Gastrocnemius medialis (tissue), 4 donors: Measurements from ENCODE around the gene KLK5. TPM values are rescaled to one million over a fixed set of nuclear protein-coding genes. Genes with fewer than 3 reads are reported as not detected.

Source experiments
- ATAC-seq, 2 donors: fragments of 150-250 bp; one replicate each; pipeline ENCODE4 v1.9.1; 2016
- DNase-seq, 2 donors: peaks; one replicate each; pipeline ENCODE4 v3.0.0-alpha.2; 2019
- H3K27ac ChIP-seq, 4 donors: fragments of 200-600 bp; sonication (generic); 1 replicate in 1 of 4; 2 replicates in 3 of 4; pipeline ENCODE4 v1.5.1; 2016 to 2018; ENCODE audit warnings: mild to moderate bottlenecking in 2 of 4, moderate library complexity in 1 of 4
- H3K27me3 ChIP-seq, 3 donors: fragments of 200-600 bp; sonication (generic) in 2 of 3; 1 replicate in 1 of 3; 2 replicates in 2 of 3; pipeline versions ENCODE4 v1.5.1 to v1.6.0; 2016 to 2019; ENCODE audit warnings: mild to moderate bottlenecking in 1 of 3, moderate library complexity in 1 of 3
- H3K36me3 ChIP-seq, 2 donors: fragments of 200-600 bp; sonication (generic) in 1 of 2; one replicate each; pipeline ENCODE4 v1.5.1; 2017 to 2018
- H3K4me1 ChIP-seq, 2 donors: fragments of 200-600 bp; sonication (generic) in 1 of 2; one replicate each; pipeline ENCODE4 v1.5.1; 2016 to 2017; ENCODE audit warnings: mild to moderate bottlenecking in 2 of 2
- H3K4me3 ChIP-seq, 4 donors: fragments of 200-600 bp; sonication (generic) in 3 of 4; 1 replicate in 1 of 4; 2 replicates in 3 of 4; pipeline ENCODE4 v1.5.1; 2016 to 2019; ENCODE audit warnings: mild to moderate bottlenecking in 2 of 4
- H3K9me3 ChIP-seq, 3 donors: fragments of 200-600 bp; sonication (generic) in 2 of 3; 1 replicate in 1 of 3; 2 replicates in 2 of 3; pipeline ENCODE4 v1.5.1; 2016 to 2019
- POLR2A ChIP-seq, 2 donors: fragments of 450-650 bp; IDR thresholded peaks; one replicate each; pipeline ENCODE4 v1.6.1; 2017; ENCODE audit warnings: antibody characterized with exemption in 2 of 2, mild to moderate bottlenecking in 2 of 2, moderate library complexity in 2 of 2
- in situ Hi-C, 4 donors: fragments of 200-750 bp; cut with MboI; loops; one replicate each; pipeline versions ENCODE4 v1.15.0 to v1.8.0; 2017; ENCODE audit warnings: low sequenced_read_pairs in 4 of 4
- intact Hi-C: fragments of 100-400 bp; cut with DNase I; formaldehyde crosslinking; loops from one replicate; pipeline ENCODE4 v1.15.1; 2023; ENCODE audit warnings: low total_unique reads
- total RNA-seq, 4 donors: library from RNA; depleted of rRNA; stranded (reverse); fragments of >200 nt; gene quantifications; one replicate each; pipeline versions ENCODE4 v1.1.0 to v1.2.3, GENCODE V29; 2016
- TF ChIP-seq, protein P1 (sequence below), 5 experiments: fragments of 450-650 bp in 3 of 5; fragments of 200-600 bp in 2 of 5; sonication (generic) in 2 of 5; IDR thresholded peaks in 4 of 5; conservative IDR thresholded peaks in 1 of 5; 1 replicate in 4 of 5; 2 replicates in 1 of 5; pipeline ENCODE4 v1.5.1; 2016 to 2019; ENCODE audit warnings: antibody characterized with exemption in 5 of 5, mild to moderate bottlenecking in 3 of 5, moderate library complexity in 3 of 5

Gene KLK5
- total RNA-seq, 4 donors from 2014 or later, result not detected

DNA sequence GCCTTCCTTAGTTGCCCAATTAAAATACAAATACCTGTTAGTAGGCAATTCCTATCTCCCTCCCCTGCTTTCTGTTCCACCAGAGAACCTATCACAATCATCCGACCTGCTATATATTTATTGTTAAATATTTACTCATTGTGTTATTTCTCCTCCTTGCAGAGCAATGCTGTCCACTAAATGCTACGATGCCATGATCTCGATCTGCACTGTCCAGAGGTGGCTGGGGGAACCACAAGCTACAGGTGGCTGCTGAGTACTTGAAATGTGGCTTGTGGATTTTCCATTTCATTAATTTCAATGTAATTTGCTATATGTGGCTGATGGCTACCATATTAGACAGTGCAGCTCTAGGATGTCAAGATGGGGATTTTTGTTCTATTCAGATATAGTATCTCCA lies 11.4 kb upstream of the KLK5 start:
- H3K36me3 ChIP-seq, result no peaks in the 10 kb centered on the region
- ATAC-seq (no peak), DNase-seq (no peak)
- no peak overlapping the region for H3K4me3 ChIP-seq
- no peaks in the 10 kb centered on the region for H3K4me1 ChIP-seq
- no peak overlapping the region for H3K27ac ChIP-seq
- H3K27me3 ChIP-seq, result peaks cover 0 to 3% (median 0%) of the 10 kb centered on the region in 3 donors
- intact Hi-C loops, result no loop called here
- in situ Hi-C loops, result no loop called here
- no peak for TF ChIP-seq POLR2A (IDR thresholded peaks at IDR 0.05)
- TF ChIP-seq, protein P1, sequence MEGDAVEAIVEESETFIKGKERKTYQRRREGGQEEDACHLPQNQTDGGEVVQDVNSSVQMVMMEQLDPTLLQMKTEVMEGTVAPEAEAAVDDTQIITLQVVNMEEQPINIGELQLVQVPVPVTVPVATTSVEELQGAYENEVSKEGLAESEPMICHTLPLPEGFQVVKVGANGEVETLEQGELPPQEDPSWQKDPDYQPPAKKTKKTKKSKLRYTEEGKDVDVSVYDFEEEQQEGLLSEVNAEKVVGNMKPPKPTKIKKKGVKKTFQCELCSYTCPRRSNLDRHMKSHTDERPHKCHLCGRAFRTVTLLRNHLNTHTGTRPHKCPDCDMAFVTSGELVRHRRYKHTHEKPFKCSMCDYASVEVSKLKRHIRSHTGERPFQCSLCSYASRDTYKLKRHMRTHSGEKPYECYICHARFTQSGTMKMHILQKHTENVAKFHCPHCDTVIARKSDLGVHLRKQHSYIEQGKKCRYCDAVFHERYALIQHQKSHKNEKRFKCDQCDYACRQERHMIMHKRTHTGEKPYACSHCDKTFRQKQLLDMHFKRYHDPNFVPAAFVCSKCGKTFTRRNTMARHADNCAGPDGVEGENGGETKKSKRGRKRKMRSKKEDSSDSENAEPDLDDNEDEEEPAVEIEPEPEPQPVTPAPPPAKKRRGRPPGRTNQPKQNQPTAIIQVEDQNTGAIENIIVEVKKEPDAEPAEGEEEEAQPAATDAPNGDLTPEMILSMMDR (IDR thresholded peaks at IDR 0.05 in 4 of 5, conservative IDR thresholded peaks at IDR 0.05 in 1 of 5), result no peak
- no peaks in the 10 kb centered on the region for H3K9me3 ChIP-seq

DNA sequence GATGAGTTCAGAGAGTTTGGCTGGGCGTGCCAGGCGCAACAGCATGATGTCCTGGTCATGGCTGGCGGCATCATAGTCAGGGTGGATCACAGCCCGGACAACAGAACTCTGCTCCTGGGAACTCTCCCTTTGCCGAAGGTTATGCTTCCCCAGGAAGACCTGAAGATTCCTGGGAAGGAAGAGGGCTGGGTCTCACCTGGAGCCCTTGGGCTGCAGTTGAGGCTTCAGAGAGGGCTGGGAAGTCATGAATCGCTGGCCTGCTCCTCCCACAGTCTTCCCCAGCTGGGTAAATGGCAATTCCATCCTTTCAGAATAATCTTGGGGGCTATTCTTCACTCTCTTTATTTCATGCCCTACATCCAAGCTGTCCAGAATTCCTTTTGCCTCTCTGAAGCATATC lies 10.5 kb upstream of the KLK5 start:
- no peak overlapping the region for H3K27ac ChIP-seq
- DNase-seq (no peak), ATAC-seq (no peak)
- TF ChIP-seq, protein P1 (IDR thresholded peaks at IDR 0.05 in 4 of 5, conservative IDR thresholded peaks at IDR 0.05 in 1 of 5), result no peak
- no peak for TF ChIP-seq POLR2A (IDR thresholded peaks at IDR 0.05)
- no peaks in the 10 kb centered on the region for H3K9me3 ChIP-seq
- H3K4me1 ChIP-seq, result no peaks in the 10 kb centered on the region
- in situ Hi-C loops (no loop called here), intact Hi-C loops (no loop called here)
- no peak overlapping the region for H3K4me3 ChIP-seq
- no peaks in the 10 kb centered on the region for H3K36me3 ChIP-seq
- peaks cover 0 to 1% (median 0%) of the 10 kb centered on the region in 3 donors for H3K27me3 ChIP-seq

DNA sequence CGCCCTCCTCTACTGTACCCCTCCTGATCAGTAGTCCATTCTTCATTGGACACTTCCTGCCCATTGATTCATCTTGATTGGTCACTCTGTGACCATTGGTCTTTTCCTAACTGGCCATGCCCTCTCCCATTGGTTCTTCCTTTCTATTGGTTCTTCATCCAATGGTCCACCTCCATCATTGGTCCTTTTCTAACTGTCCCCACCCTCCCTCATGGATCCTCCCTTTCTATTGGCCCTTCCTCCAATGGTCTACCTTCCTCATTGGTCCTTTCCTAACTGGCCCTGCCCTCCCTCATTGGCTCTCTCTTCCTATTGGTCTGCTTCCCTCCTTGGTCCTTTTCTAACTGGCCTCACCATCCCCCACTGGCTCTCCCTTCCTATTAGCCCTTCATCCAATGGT lies 9.4 kb upstream of the KLK5 start:
- no peaks in the 10 kb centered on the region for H3K4me1 ChIP-seq
- no peak overlapping the region for H3K4me3 ChIP-seq
- in situ Hi-C loops (no loop called here), intact Hi-C loops (no loop called here)
- TF ChIP-seq POLR2A (IDR thresholded peaks at IDR 0.05), result no peak
- TF ChIP-seq, protein P1 (IDR thresholded peaks at IDR 0.05 in 4 of 5, conservative IDR thresholded peaks at IDR 0.05 in 1 of 5), result no peak
- no peak for ATAC-seq
- no peak overlapping the region for H3K27ac ChIP-seq
- no peak for DNase-seq
- no peaks in the 10 kb centered on the region for H3K27me3 ChIP-seq
- H3K36me3 ChIP-seq, result no peaks in the 10 kb centered on the region
- H3K9me3 ChIP-seq, result no peaks in the 10 kb centered on the region

DNA sequence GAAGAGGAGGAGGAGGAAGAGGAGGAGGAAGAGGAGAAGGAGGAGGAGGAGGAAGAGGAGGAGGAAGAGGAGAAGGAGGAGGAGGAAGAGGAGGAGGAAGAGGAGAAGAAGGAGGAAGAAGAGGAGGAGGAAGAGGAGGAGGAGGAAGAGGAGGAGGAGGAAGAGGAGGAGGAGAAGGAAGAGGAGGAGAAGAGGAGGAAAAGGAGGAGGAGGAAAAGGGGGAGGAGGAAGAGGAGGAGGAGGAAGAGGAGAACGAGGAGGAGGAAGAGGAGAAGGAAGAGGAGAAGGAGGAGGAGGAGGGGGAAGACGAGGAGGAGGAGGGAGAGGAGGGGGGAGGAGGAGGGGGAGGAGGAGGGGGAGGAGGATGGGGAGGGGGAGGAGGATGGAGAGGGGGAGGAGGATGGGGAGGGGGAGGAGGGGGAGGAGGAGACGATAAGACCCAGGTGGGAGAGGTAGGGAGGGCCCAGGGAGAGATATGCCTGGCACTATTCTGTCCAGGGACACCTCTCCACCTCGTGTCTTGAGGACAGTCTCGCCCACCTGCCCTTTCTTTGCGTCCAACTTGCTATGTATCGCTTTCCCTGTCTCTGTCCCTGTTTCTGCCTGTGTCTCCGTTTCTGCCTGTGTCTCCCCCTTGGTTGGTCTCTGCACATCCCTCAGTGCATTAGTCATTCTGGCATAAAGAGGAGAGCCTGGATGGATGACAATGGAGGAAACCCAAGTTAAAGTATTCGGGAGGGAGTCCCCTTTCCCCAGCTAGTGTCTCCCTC lies 7.1 kb upstream of the KLK5 start:
- Histone ChIP-seq H3K4me1 (no peaks in the 10 kb centered on the region), H3K36me3 (no peaks in the 10 kb centered on the region), H3K27ac (no peak overlapping the region), H3K4me3 (no peak overlapping the region), H3K27me3 (no peaks in the 10 kb centered on the region), H3K9me3 (no peaks in the 10 kb centered on the region)
- no peak for ATAC-seq
- TF ChIP-seq, protein P1 (IDR thresholded peaks at IDR 0.05 in 4 of 5, conservative IDR thresholded peaks at IDR 0.05 in 1 of 5), result no peak
- no peak for TF ChIP-seq POLR2A (IDR thresholded peaks at IDR 0.05)
- intact Hi-C loops, result no loop called here
- in situ Hi-C loops, result no loop called here
- DNase-seq, result no peak

DNA sequence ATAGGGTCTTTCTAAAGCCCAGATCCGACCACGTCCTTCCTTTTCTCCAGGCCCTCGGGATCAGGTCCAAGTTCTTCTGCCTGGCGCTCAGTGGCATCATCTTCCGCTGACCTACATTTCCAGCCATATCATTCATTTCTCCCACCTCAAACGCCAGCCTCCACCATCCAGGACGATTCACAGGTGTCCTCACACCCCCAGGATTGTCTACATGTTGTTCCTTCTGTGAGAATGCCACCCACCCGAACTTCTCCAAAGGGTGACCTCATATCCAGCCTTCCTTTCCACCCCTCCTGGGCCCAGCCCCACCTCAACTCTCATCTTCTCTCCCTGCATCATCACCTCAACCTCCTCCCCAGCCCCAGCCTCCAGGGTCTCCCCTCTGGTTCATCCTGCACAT lies 4.7 kb upstream of the KLK5 start:
- Histone ChIP-seq H3K4me3 (no peak overlapping the region), H3K27ac (no peak overlapping the region), H3K4me1 (no peaks in the 10 kb centered on the region), H3K36me3 (no peaks in the 10 kb centered on the region), H3K9me3 (no peaks in the 10 kb centered on the region), H3K27me3 (no peaks in the 10 kb centered on the region)
- TF ChIP-seq POLR2A (IDR thresholded peaks at IDR 0.05), result no peak
- TF ChIP-seq, protein P1 (IDR thresholded peaks at IDR 0.05 in 4 of 5, conservative IDR thresholded peaks at IDR 0.05 in 1 of 5), result no peak
- in situ Hi-C loops (no loop called here), intact Hi-C loops (no loop called here)
- DNase-seq (no peak), ATAC-seq (no peak)
